GM23338 (cell line): ENCODE measurements around the gene RXRA. TPM values are rescaled to one million over a fixed set of nuclear protein-coding genes. Genes with fewer than 3 reads are reported as not detected.

Experiments
- ATAC-seq: fragments of 200-7000 bp; cut with Tn5 transposase; 3 replicates; pipeline ENCODE4 v1.9.1; 2020
- DNase-seq: peaks from one replicate; pipeline ENCODE4 v3.0.0-alpha.2; 2015; ENCODE audit warnings: low spot score
- H2AFZ ChIP-seq: fragments of 200-600 bp; sonication (generic); 2 replicates; pipeline ENCODE4 v1.8.0; 2016; ENCODE audit warnings: antibody characterized with exemption, mild to moderate bottlenecking, moderate library complexity
- H3F3A ChIP-seq: fragments of 200-600 bp; sonication (generic); replicated peaks from 2 replicates; pipeline ENCODE4 v1.8.0; 2017; ENCODE audit warnings: antibody characterized with exemption, mixed run types, low read depth
- H3K27ac ChIP-seq: fragments of 200-600 bp; sonication (generic); 2 replicates; pipeline ENCODE4 v1.6.1; 2016; ENCODE audit warnings: low read depth
- H3K27me3 ChIP-seq: fragments of 200-600 bp; sonication (generic); 2 replicates; pipeline ENCODE4 v1.8.0; 2016; ENCODE audit warnings: mild to moderate bottlenecking, mixed run types, moderate library complexity; ENCODE audit not compliant: insufficient read depth
- H3K36me3 ChIP-seq: fragments of 200-600 bp; sonication (generic); 2 replicates; pipeline ENCODE4 v1.8.0; 2016; ENCODE audit warnings: mild to moderate bottlenecking; ENCODE audit not compliant: insufficient read depth
- H3K4me1 ChIP-seq: fragments of 200-600 bp; sonication (generic); 2 replicates; pipeline ENCODE4 v1.8.0; 2016; ENCODE audit warnings: mild to moderate bottlenecking, moderate library complexity; ENCODE audit not compliant: insufficient read depth
- H3K4me2 ChIP-seq: fragments of 200-600 bp; sonication (generic); 2 replicates; pipeline ENCODE4 v1.7.1; 2017; ENCODE audit warnings: mixed run types
- H3K4me3 ChIP-seq: fragments of 200-600 bp; sonication (generic); 2 replicates; pipeline ENCODE4 v1.6.1; 2016; ENCODE audit warnings: mixed run types
- H3K79me2 ChIP-seq: fragments of 200-600 bp; sonication (generic); replicated peaks from 2 replicates; pipeline ENCODE4 v1.8.0; 2017; ENCODE audit warnings: mild to moderate bottlenecking; ENCODE audit not compliant: insufficient read depth
- H3K9me2 ChIP-seq: fragments of 200-600 bp; sonication (generic); 2 replicates; pipeline ENCODE4 v1.8.0; 2017; ENCODE audit not compliant: insufficient read depth
- H4K20me1 ChIP-seq: fragments of 200-600 bp; sonication (generic); replicated peaks from 2 replicates; pipeline ENCODE4 v1.8.0; 2017; ENCODE audit warnings: mild to moderate bottlenecking; ENCODE audit not compliant: insufficient read depth
- H3K27ac Mint-ChIP-seq: 2 replicates; pipeline ENCODE4 v1.8.0; 2020; ENCODE audit warnings: inconsistent platforms, mild to moderate bottlenecking, moderate library complexity, mixed read lengths
- H3K27me3 Mint-ChIP-seq: 3 replicates; pipeline ENCODE4 v1.8.0; 2022; ENCODE audit warnings: low read depth, mild to moderate bottlenecking, moderate library complexity, mixed read lengths, inconsistent platforms; ENCODE audit not compliant: insufficient read depth, poor library complexity
- H3K36me3 Mint-ChIP-seq: 3 replicates; pipeline ENCODE4 v1.8.0; 2021; ENCODE audit warnings: low read depth, mild to moderate bottlenecking, inconsistent platforms, moderate library complexity, mixed read lengths
- H3K4me1 Mint-ChIP-seq: 3 replicates; pipeline ENCODE4 v1.8.0; 2020; ENCODE audit warnings: mild to moderate bottlenecking, inconsistent platforms, mixed read lengths
- H3K4me3 Mint-ChIP-seq: 3 replicates; pipeline ENCODE4 v1.8.0; 2021; ENCODE audit warnings: moderate library complexity, mild to moderate bottlenecking, inconsistent platforms, mixed read lengths
- H3K9me3 Mint-ChIP-seq: 3 replicates; pipeline ENCODE4 v1.8.0; 2020; ENCODE audit warnings: moderate library complexity, mild to moderate bottlenecking, inconsistent platforms, mixed read lengths
- CREB1 ChIP-seq: fragments of 250-450 bp; sonication (Bioruptor Pico); IDR thresholded peaks from 2 replicates; pipeline ENCODE4 v1.5.0; 2020; ENCODE audit warnings: low read depth, mild to moderate bottlenecking, moderate library complexity
- JUNB ChIP-seq: IDR thresholded peaks from one replicate; pipeline ENCODE4 v1.6.1; 2016; ENCODE audit warnings: antibody characterized with exemption; ENCODE audit not compliant: unreplicated experiment
- NANOG ChIP-seq: IDR thresholded peaks from 2 replicates; pipeline ENCODE4 v1.6.1; 2016; ENCODE audit warnings: antibody characterized with exemption, borderline replicate concordance
- POLR2AphosphoS5 ChIP-seq: IDR thresholded peaks from 2 replicates; pipeline ENCODE4 v1.6.1; 2016; ENCODE audit warnings: antibody characterized with exemption, low read depth
- STAT1 ChIP-seq: IDR thresholded peaks from one replicate; pipeline ENCODE4 v1.6.1; 2016; ENCODE audit warnings: antibody characterized with exemption; ENCODE audit not compliant: unreplicated experiment
- ZNF114 ChIP-seq: fragments of 250-450 bp; sonication (Bioruptor Pico); IDR thresholded peaks from 2 replicates; pipeline ENCODE4 v1.5.0; 2020; ENCODE audit warnings: mild to moderate bottlenecking, moderate library complexity
- polyA plus RNA-seq: library from polyadenylated mRNA; unstranded; fragments of >200 nt; fragmentation: Nextera tagmentation; extraction: Ambion mirVana; gene quantifications from 2 replicates; pipeline ENCODE4 v1.2.1, GENCODE V29; 2016
- total RNA-seq: library from RNA; depleted of rRNA; stranded (reverse); fragments of >200 nt; shearing (Covaris generic); gene quantifications from 2 replicates; pipeline ENCODE4 v1.2.3, GENCODE V29; 2014
- TF ChIP-seq, protein P1 (sequence below): IDR thresholded peaks from 2 replicates; pipeline ENCODE4 v1.6.1; 2016; ENCODE audit warnings: antibody characterized with exemption
- TF ChIP-seq, protein P2 (sequence below): fragments of 250-450 bp; sonication (Bioruptor Pico); IDR thresholded peaks from 2 replicates; pipeline ENCODE4 v1.5.0; 2020; ENCODE audit warnings: mild to moderate bottlenecking, moderate library complexity

RXRA gene
- total and polyA plus RNA-seq, 2 experiments from 2014 or later, result 4.9 to 17.9 TPM

DNA sequence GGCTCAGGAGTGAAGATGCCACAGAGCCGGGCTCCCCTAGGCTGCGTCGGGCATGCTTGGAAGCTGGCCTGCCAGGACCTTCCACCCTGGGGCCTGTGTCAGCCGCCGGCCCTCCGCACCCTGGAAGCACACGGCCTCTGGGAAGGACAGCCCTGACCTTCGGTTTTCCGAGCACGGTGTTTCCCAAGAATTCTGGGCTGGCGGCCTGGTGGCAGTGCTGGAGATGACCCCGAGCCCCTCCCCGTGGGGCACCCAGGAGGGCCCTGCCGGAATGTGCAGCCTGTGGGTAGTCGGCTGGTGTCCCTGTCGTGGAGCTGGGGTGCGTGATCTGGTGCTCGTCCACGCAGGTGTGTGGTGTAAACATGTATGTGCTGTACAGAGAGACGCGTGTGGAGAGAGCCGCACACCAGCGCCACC lies 113.1 kb downstream of the RXRA start:
- no peak overlapping the region for H3K4me3 ChIP-seq
- no peaks in the 10 kb centered on the region for H3F3A ChIP-seq
- H3K27ac ChIP-seq, result no peak overlapping the region
- no peaks in the 10 kb centered on the region for H3K36me3 ChIP-seq
- no peaks in the 10 kb centered on the region for H3K9me3 Mint-ChIP-seq
- H3K27ac Mint-ChIP-seq, result no peak overlapping the region
- DNase-seq, result no peak
- no peak overlapping the region for H2AFZ ChIP-seq
- H3K4me1 ChIP-seq, result no peaks in the 10 kb centered on the region
- peaks cover 3% of the 10 kb centered on the region; the same call in 2 of the 3 replicates for H3K4me1 Mint-ChIP-seq
- ATAC-seq, result no peak
- H3K4me3 Mint-ChIP-seq, result no peak overlapping the region
- H3K27me3 ChIP-seq, result no peaks in the 10 kb centered on the region
- H3K4me2 ChIP-seq, result no peak overlapping the region
- no peaks in the 10 kb centered on the region for H3K79me2 ChIP-seq
- no peaks in the 10 kb centered on the region for H3K9me2 ChIP-seq
- TF ChIP-seq NANOG, result no peak
- TF ChIP-seq STAT1, result no peak
- TF ChIP-seq CREB1 (CRISPR knock-in tag), result no peak
- TF ChIP-seq, protein P1, sequence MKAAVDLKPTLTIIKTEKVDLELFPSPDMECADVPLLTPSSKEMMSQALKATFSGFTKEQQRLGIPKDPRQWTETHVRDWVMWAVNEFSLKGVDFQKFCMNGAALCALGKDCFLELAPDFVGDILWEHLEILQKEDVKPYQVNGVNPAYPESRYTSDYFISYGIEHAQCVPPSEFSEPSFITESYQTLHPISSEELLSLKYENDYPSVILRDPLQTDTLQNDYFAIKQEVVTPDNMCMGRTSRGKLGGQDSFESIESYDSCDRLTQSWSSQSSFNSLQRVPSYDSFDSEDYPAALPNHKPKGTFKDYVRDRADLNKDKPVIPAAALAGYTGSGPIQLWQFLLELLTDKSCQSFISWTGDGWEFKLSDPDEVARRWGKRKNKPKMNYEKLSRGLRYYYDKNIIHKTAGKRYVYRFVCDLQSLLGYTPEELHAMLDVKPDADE, result no peak
- TF ChIP-seq, protein P2, sequence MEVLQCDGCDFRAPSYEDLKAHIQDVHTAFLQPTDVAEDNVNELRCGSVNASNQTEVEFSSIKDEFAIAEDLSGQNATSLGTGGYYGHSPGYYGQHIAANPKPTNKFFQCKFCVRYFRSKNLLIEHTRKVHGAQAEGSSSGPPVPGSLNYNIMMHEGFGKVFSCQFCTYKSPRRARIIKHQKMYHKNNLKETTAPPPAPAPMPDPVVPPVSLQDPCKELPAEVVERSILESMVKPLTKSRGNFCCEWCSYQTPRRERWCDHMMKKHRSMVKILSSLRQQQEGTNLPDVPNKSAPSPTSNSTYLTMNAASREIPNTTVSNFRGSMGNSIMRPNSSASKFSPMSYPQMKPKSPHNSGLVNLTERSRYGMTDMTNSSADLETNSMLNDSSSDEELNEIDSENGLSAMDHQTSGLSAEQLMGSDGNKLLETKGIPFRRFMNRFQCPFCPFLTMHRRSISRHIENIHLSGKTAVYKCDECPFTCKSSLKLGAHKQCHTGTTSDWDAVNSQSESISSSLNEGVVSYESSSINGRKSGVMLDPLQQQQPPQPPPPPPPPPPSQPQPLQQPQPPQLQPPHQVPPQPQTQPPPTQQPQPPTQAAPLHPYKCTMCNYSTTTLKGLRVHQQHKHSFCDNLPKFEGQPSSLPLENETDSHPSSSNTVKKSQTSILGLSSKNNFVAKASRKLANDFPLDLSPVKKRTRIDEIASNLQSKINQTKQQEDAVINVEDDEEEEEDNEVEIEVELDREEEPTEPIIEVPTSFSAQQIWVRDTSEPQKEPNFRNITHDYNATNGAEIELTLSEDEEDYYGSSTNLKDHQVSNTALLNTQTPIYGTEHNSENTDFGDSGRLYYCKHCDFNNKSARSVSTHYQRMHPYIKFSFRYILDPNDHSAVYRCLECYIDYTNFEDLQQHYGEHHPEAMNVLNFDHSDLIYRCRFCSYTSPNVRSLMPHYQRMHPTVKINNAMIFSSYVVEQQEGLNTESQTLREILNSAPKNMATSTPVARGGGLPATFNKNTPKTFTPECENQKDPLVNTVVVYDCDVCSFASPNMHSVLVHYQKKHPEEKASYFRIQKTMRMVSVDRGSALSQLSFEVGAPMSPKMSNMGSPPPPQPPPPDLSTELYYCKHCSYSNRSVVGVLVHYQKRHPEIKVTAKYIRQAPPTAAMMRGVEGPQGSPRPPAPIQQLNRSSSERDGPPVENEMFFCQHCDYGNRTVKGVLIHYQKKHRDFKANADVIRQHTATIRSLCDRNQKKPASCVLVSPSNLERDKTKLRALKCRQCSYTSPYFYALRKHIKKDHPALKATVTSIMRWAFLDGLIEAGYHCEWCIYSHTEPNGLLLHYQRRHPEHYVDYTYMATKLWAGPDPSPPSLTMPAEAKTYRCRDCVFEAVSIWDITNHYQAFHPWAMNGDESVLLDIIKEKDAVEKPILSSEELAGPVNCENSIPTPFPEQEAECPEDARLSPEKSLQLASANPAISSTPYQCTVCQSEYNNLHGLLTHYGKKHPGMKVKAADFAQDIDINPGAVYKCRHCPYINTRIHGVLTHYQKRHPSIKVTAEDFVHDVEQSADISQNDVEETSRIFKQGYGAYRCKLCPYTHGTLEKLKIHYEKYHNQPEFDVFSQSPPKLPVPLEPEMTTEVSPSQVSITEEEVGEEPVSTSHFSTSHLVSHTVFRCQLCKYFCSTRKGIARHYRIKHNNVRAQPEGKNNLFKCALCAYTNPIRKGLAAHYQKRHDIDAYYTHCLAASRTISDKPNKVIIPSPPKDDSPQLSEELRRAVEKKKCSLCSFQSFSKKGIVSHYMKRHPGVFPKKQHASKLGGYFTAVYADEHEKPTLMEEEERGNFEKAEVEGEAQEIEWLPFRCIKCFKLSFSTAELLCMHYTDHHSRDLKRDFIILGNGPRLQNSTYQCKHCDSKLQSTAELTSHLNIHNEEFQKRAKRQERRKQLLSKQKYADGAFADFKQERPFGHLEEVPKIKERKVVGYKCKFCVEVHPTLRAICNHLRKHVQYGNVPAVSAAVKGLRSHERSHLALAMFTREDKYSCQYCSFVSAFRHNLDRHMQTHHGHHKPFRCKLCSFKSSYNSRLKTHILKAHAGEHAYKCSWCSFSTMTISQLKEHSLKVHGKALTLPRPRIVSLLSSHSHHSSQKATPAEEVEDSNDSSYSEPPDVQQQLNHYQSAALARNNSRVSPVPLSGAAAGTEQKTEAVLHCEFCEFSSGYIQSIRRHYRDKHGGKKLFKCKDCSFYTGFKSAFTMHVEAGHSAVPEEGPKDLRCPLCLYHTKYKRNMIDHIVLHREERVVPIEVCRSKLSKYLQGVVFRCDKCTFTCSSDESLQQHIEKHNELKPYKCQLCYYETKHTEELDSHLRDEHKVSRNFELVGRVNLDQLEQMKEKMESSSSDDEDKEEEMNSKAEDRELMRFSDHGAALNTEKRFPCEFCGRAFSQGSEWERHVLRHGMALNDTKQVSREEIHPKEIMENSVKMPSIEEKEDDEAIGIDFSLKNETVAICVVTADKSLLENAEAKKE (CRISPR knock-in tag), result no peak
- no peak for TF ChIP-seq ZNF114 (CRISPR knock-in tag)
- no peak for TF ChIP-seq POLR2AphosphoS5
- TF ChIP-seq JUNB, result no peak
- peaks cover 10% of the 10 kb centered on the region for H3K36me3 Mint-ChIP-seq
- H4K20me1 ChIP-seq, result no peaks in the 10 kb centered on the region; the same call in 1 of the 2 replicates
- H3K27me3 Mint-ChIP-seq, result peaks cover 5% of the 10 kb centered on the region
